Embryonic facial prominence (tissue), 1 donor: ENCODE data around the gene CHRDL2.
A peak's percentile ranks its signal among the peaks of the same experiment; 100 is the strongest.

Experiments
- DNase-seq: peaks from one replicate; pipeline ENCODE4 v3.0.0-alpha.2; 2016; ENCODE audit errors: extremely low spot score

The CHRDL2 gene

GRCh38 chr11:74748211-74749126 lies 17.2 kb upstream of the CHRDL2 start, which contains the start of gene RNF169:
RNF169 (plus strand) TSS chr11:74748849; CDS start chr11:74748881, 32 bp downstream.
- DNase-seq = peak; percentile 97

DNA sequence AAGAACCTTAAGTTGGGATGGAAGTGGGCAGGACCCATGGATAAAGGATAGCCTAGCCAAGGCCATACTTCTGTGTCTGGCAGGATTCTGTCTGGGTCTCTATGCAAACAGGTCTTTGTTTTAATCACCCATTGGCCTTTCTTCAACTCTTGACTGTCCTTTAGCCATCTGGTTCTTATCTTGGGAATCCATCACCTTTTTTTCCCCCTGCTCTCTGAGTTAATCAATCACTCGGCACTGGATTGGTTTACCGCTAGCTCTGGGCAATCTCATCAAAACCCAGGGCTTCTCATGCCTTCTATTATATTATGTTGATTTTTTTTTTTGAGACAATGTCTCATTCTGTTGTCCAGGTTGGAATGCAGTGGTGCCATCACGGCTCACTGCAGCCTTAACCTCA lies 15.6 kb upstream of the CHRDL2 start:
- DNase-seq = no peak

DNA sequence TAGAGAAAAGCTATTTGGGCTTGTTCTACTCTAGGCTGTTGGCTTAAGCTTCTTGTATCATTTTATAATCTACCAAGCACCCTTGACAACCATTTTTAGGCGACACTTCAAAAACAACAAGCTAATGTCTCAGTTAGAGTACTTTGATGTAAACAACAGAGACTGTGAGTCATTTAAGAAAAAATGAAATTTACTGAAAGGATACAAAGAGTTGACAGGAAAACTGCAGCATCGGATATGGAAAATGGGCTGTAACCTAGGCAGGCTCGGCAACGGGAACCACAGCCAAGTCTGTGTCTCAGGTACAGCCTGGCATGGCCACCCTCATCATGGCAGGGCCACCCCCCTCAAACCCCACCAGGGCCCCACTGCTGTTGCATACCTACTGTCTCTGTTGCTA lies 13.1 kb upstream of the CHRDL2 start:
- DNase-seq = no peak

DNA sequence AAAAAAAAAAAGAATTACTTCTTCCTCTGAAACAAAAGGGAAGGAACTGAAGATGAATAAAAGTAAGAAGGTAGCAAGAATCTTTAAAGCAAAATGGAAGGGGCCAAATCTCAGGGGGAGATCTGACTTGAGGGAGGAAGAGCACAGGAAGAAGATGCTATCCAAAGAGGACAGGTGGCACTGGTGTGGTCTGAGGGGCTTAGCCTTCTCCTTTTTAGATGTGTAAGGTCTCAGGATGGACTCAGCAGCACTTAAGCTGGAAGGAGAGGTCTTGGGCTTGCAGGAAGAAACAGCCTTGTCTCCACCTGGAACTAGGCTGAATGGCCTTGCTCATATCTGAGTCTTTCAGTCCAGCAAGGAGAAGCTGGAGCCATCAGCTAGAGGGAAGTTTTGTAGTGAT lies 12.4 kb upstream of the CHRDL2 start:
- DNase-seq = no peak

DNA sequence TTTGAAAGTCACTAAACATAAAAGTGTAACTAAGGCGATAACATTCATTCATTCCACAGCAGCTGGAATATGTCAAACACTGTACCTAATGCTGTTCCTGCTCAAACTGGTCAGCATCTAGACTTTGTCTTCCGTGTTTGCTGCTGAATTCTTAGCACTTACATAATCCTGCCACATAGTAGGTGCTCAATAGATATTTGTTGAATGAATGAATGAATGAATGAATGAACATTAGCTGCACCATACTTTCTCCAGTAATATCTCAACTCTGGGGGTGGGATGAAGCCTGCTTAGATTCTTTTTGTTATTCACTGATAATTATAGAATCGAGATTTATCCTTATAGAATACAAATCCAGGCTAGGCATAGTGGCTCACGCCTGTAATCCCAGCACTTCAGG lies 10.8 kb upstream of the CHRDL2 start:
- DNase-seq = no peak

- no peak for DNase-seq
Measured at GRCh38 chr11:74739546-74740270, 8.5 kb upstream of the CHRDL2 start.

DNA sequence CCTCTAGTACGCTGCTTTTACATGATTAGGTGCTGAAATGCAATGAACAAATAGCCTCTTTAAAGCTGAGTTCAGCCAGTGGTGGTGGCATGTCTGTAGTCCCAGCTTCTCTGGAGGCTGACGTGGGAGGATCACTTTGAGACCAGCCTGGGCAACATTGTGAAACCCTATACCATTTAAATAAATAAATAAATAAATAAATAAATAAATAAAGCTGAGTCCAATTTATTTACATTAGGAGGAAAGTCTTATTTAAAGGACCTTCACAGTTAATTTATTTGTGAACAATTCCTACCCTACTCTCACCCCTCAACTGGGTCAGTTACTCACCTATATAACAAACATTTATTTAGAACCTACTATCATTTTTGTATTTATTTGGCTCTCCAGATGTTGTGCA lies 4.8 kb upstream of the CHRDL2 start:
- no peak for DNase-seq

DNA sequence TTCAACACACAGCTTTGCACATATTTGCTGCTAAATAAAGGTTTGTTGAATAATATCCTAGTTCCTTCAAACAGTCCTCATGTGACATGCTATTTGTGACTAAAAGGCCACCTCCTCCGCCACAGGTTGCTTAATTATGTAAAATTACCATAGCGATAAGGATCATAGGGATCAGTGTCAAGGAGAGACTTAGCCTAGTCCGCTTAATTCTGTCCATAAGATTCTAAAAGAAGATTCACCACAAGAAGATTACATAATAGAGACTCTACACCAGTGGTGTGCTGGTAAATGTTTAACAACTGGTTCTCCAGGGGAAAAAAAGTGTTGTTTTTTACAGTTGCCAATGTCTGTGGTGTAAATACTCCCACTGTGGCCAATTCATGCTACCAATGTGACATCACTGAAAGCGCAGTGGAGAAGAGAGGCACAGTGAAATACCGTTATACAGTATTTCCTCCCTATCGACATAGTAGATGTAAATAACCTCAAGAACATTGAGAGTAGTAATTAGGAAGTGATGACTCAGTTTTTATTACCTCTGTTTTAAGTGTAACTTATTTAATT lies 4.2 kb upstream of the CHRDL2 start:
- DNase-seq = no peak

DNA sequence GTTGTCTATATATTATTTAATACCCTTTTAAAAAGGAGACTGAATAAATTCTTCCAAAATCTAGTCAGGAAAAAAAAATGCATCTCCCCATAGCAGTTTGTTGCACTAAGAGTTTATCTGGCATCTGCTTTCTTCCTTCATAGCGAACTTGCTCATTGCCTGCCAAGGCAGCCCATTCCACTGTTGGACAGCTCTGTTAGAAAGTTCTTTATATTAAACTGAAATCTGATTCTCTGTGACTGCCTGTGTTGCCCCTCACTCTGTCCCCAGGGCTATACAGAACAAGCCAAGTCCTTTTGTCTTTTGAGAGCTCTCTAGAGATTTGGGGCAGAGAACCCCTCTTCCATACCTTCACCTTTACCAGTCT lies 3.3 kb upstream of the CHRDL2 start:
- no peak for DNase-seq

DNA sequence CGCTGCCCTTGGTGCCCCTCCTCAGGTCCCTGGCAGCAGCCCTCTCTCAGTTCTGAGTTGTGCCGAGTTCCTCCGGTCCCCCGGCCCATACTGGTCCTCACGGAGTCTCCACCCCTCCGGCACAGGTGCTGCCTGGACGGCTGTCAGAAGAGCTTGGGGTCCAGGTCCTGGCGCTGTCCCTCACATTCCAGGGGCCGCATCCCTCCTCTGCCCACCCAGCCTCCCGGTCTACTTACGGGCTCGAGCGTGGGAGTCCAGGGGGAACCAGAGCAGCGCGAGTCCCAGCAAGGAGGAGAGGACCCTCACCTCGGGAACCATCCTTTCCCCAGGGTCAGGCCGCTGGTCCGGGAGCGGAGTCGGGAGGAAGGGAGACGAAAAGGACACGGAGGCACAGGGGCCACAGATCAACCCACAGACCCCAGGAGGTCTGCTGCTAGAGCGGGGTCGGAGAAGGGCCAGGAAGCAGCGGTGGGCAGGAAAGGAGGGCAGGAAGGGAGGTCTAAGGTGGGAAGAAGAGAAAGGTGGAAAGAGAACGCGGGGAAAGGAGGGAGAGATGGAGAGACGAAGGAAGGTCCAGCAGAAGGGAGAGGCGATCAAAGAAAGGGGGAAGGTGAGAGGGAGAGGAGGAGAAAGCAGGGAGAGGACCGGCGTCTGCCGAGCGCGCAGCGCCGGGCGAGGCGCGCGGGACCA lies 510 bp downstream of the CHRDL2 start:
- no peak for DNase-seq

GRCh38 chr11:74729397-74729796 lies 1.8 kb downstream of the CHRDL2 start:
- no peak for DNase-seq

DNA sequence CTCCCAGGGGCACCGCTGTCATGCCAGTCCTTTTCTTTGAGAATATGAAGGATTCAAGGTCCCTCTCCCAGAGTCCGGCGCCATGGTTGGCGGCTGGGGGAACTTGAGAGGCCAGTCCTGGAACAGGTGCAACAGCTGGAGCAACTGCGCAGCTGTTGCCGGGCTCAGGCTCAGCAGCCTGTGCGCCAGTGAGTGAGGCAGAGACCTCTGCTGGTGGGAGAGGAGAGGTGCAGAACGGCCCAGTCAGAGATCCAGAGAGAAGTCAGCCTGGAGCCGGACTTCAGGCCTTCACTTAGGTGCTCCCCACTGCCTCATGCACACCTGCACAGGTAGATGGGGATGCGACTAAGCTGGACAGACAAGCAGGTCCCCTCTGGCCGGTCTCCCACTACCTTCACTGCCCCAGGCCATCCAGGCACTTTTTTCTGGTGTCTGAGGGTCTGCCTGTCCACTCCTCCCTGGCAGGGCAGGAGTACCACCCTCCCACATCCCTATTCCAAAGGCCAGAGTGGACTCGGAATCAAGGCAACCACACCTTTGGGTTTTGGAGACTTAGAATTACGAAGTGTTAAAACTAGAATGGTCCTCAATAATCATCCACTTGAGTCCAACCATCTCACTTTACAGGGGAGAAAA lies 4.6 kb downstream of the CHRDL2 start:
- peak; percentile 49 for DNase-seq

- DNase-seq = no peak
Measured at GRCh38 chr11:74725701-74726100, 5.5 kb downstream of the CHRDL2 start.

GRCh38 chr11:74723511-74723910 lies 7.7 kb downstream of the CHRDL2 start:
- DNase-seq = no peak

GRCh38 chr11:74721479-74721835 lies 9.8 kb downstream of the CHRDL2 start:
- DNase-seq = no peak

- no peak for DNase-seq
Measured at GRCh38 chr11:74720596-74721478, 10.4 kb downstream of the CHRDL2 start.

DNA sequence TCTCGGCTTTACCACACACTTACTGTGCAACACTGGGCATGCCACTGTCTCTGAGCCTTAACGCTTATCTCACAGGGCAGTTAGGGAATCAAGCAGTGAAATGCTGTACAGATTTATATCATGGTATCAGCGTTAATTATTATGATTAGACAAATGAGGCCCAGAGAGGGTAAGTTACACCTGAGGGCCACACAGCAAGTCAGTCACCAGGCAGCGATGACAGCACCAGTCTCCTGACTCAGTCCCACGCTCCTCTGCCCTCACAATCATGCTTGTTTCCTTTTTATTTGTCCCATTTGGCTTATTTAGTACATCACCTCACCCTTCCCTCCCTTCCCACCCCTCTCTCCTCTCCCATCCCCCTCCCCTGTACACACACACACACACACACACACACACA lies 12.2 kb downstream of the CHRDL2 start:
- no peak for DNase-seq

- no peak for DNase-seq
Measured at GRCh38 chr11:74717221-74717969, 13.8 kb downstream of the CHRDL2 start.

GRCh38 chr11:74714904-74715303 lies 16.3 kb downstream of the CHRDL2 start:
- no peak for DNase-seq

DNA sequence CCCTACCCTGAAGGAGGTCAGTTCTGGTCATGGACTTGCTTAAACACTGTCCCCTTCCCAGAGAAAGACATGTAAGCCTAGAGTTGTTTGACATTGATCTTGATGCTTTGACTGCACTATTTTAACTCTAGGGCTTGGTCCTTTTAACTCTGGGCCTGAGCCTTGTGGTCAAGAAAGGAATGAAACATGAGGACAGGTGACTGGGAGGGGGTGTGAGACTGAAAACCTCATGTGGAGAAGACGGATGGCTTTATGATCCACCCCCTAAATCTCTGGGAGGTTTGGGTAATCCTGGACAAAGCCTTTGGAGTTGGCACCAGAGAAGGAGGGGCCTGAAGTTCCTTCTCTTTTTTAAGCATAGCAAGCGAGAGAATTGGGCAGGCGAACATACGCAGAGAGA lies 17.5 kb downstream of the CHRDL2 start:
- no peak for DNase-seq
